Heart left ventricle (tissue), 16 donors: ENCODE data around the gene UTRN. TPM values are rescaled to one million over a fixed set of nuclear protein-coding genes. Genes with fewer than 3 reads are reported as not detected.
A peak's percentile ranks its signal among the peaks of the same experiment; 100 is the strongest.

ENCODE experiments used
- ATAC-seq, 4 donors: fragments of 200-7000 bp; cut with Tn5 transposase; one replicate each; pipeline ENCODE4 v1.9.1; 2020 to 2022; ENCODE audit warnings: moderate library complexity in 4 of 4, mild to moderate bottlenecking in 3 of 4, moderate number of reproducible peaks in 1 of 4
- DNase-seq, 5 donors: peaks; one replicate each; pipeline ENCODE4 v3.0.0-alpha.2; 2020
- H3K27ac ChIP-seq, 12 donors: fragments of 200-600 bp; sonication (generic) in 4 of 12; one replicate each; pipeline versions ENCODE4 v1.5.0 to v1.8.0; 2016 to 2022; ENCODE audit warnings: mild to moderate bottlenecking in 2 of 12
- H3K27me3 ChIP-seq, 9 donors: fragments of 200-600 bp; sonication (generic) in 2 of 9; one replicate each; pipeline versions ENCODE4 v1.5.1 to v1.8.0; 2016 to 2022; ENCODE audit warnings: mild to moderate bottlenecking in 3 of 9
- H3K36me3 ChIP-seq, 9 donors: fragments of 200-600 bp; sonication (generic) in 2 of 9; one replicate each; pipeline versions ENCODE4 v1.5.0 to v1.8.0; 2018 to 2022; ENCODE audit warnings: mild to moderate bottlenecking in 2 of 9
- H3K4me1 ChIP-seq, 12 donors: fragments of 200-600 bp; sonication (generic) in 4 of 12; one replicate each; pipeline versions ENCODE4 v1.5.0 to v1.8.0; 2016 to 2022; ENCODE audit warnings: mild to moderate bottlenecking in 3 of 12
- H3K4me3 ChIP-seq, 12 donors: fragments of 200-600 bp; sonication (generic) in 4 of 12; one replicate each; pipeline versions ENCODE4 v1.5.0 to v1.8.0; 2017 to 2022; ENCODE audit warnings: mild to moderate bottlenecking in 9 of 12, moderate library complexity in 4 of 12
- H3K9me3 ChIP-seq, 12 donors: fragments of 200-600 bp; sonication (generic) in 4 of 12; one replicate each; pipeline versions ENCODE4 v1.5.0 to v1.8.0; 2016 to 2022; ENCODE audit warnings: mild to moderate bottlenecking in 1 of 12
- POLR2A ChIP-seq, 2 donors: fragments of 450-650 bp; IDR thresholded peaks; one replicate each; pipeline ENCODE4 v1.6.1; 2017; ENCODE audit warnings: antibody characterized with exemption in 2 of 2, mild to moderate bottlenecking in 2 of 2, moderate library complexity in 2 of 2
- WGBS, 4 donors: extraction: QIAGEN DNeasy Blood & Tissue Kit in 2 of 4; methylation state at CpG; one replicate each; pipeline versions ENCODE4 v1.1.5 to v1.1.7; 2013 to 2018; 5-methylcytosine and 5-hydroxymethylcytosine counted together
- intact Hi-C, 10 donors: fragments of 100-400 bp; cut with DNase I; formaldehyde crosslinking; loops; one replicate each; pipeline versions ENCODE4 v1.11.1 to v1.14.2; 2022
- polyA plus RNA-seq, 2 donors: library from polyadenylated mRNA; stranded (reverse); fragments of 200-250 nt; gene quantifications; one replicate each; pipeline ENCODE4 v1.2.3, GENCODE V29; 2013
- total RNA-seq, 9 donors: library from RNA; depleted of rRNA in 2 of 9; stranded (reverse); fragments of >200 nt in 2 of 9; fragmentation: NEBNext Ultra II Directional in 3 of 9; extraction: Animal tissue kit (Norgen Biotek cat#: 25700) in 3 of 9; gene quantifications; one replicate each; pipeline versions ENCODE4 v1.1.0 to v1.2.4, GENCODE V29; 2016 to 2023
- TF ChIP-seq, protein P1 (sequence below), 12 donors: fragments of 200-600 bp; sonication (generic) in 4 of 12; IDR thresholded peaks; one replicate each; pipeline versions ENCODE4 v1.5.0 to v1.8.0; 2018 to 2022; ENCODE audit warnings: antibody characterized with exemption in 12 of 12, mild to moderate bottlenecking in 5 of 12
- donor health status: ischemic (EF 13 %, LVEDD 7.1; RV severe dilation, severe dysfunction).
- donor health status: healthy with polysubstance abuse.
- donor health status: DM: no; HTN: yes; CAD: no.
- donor health status: DM: no; HTN: no; CAD: no.
- donor health status: ischemic (EF 25% LVEDD 6.9; RV normal size, moderate dysfunction).
- donor health status: ischemic (EF 25% LVEDD 5.7; RV mildly dilated, moderate dysfunction).
- donor health status: healthy.
- donor health status: DM: yes; HTN: yes; CAD: no.
- donor health status: ischemic (EF 35%, LVEDD 5.7; RV mildly dilated, moderate dysfunction).
- donor health status: nonischemic (EF 11% LVEDD 7.7; RV severe dilation, severe dysfunction).
- donor health status: DM: yes; HTN: yes; CAD: no.
- donor health status: PGD.
- donor health status: ischemic (EF 29% LVEDD 5.4; RV normal size, mild dysfunction).
- donor health status: nonischemic (EF 23%, LVEDD 6.1; RV moderate dilation, normal function).

The UTRN gene
- total and polyA plus RNA-seq, 11 donors, result 13.9 to 129 (median 77.4) TPM

- Histone ChIP-seq H3K4me1 (peaks cover 14 to 57% (median 36%) of the 10 kb centered on the region in 12 donors), H3K4me3 (no peak overlapping the region), H3K36me3 (peaks cover 0 to 30% (median 19%) of the 10 kb centered on the region in 9 donors), H3K27me3 (no peaks in the 10 kb centered on the region), H3K9me3 (no peaks in the 10 kb centered on the region), H3K27ac (no peak overlapping the region)
- 87 to 92% (median 90%) methylated on average over 5 of the region's 5 CpGs for WGBS, 4 donors
- intact Hi-C loops, result no loop called here
- no peak for ATAC-seq
- peak in 1 of 5 donors; percentile 18 for DNase-seq
- TF ChIP-seq POLR2A (IDR thresholded peaks at IDR 0.05), result no peak
- TF ChIP-seq, protein P1, sequence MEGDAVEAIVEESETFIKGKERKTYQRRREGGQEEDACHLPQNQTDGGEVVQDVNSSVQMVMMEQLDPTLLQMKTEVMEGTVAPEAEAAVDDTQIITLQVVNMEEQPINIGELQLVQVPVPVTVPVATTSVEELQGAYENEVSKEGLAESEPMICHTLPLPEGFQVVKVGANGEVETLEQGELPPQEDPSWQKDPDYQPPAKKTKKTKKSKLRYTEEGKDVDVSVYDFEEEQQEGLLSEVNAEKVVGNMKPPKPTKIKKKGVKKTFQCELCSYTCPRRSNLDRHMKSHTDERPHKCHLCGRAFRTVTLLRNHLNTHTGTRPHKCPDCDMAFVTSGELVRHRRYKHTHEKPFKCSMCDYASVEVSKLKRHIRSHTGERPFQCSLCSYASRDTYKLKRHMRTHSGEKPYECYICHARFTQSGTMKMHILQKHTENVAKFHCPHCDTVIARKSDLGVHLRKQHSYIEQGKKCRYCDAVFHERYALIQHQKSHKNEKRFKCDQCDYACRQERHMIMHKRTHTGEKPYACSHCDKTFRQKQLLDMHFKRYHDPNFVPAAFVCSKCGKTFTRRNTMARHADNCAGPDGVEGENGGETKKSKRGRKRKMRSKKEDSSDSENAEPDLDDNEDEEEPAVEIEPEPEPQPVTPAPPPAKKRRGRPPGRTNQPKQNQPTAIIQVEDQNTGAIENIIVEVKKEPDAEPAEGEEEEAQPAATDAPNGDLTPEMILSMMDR (IDR thresholded peaks at IDR 0.05), result no peak
Observed at GRCh38 chr6:144310765-144311164, 25.6 kb downstream of the UTRN start.

DNA sequence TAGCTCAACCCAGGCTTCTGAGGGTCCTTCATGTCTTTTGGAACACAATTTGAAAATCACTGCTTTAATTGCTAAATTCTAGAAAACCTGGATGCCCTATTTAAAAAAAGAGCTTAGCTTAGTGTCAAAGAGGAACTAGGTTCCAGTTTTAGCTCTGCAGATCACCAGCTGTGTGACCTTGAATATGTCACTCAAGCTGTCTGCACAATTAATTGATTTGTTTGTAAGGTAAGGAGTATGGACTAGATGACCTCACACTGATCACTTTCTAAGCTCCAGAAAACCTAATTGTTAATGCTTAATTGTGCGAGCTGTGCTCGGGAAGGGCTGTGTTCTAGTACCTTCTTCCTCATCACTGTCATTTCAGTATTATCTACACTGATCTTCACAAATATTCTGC is 26.2 kb downstream of the UTRN start:
- no peak for DNase-seq
- TF ChIP-seq, protein P1 (IDR thresholded peaks at IDR 0.05), result no peak
- TF ChIP-seq POLR2A (IDR thresholded peaks at IDR 0.05), result no peak
- H3K4me1 ChIP-seq, result peaks cover 14 to 57% (median 41%) of the 10 kb centered on the region in 12 donors
- WGBS, 4 donors, result 96 to 98% (median 97%) methylated on average over 2 of the region's 2 CpGs
- peak overlapping the region in 1 of 12 donors; percentile 13 for H3K27ac ChIP-seq
- no peaks in the 10 kb centered on the region for H3K9me3 ChIP-seq
- peaks cover 0 to 30% (median 19%) of the 10 kb centered on the region in 9 donors for H3K36me3 ChIP-seq
- no peak for ATAC-seq
- no peaks in the 10 kb centered on the region for H3K27me3 ChIP-seq
- intact Hi-C loops, result no loop called here
- H3K4me3 ChIP-seq, result no peak overlapping the region

DNA sequence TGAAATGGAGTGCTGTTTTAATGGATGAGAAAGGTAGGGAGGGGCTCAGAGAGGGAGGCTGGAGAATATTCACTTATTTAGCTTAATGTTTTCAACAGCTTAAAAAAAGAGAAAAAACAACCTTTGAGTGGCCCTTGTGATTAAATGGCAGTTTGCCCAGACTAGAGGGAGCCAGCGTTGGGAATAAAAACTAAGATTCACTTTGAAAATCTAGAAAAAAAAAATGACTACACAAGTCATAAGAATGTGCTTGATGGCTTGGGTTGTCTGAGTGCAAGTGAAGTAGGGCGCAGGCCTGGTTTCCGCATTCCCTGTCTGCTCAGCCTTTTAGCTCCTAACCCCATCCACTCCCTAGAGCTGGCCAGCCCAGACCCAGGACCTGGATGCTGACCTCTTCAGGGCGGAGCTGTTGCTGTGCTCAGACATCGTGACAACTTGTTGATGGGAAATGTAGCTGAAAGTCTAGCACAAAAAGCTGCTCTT is 28.9 kb downstream of the UTRN start:
- no peaks in the 10 kb centered on the region for H3K27me3 ChIP-seq
- peak; percentile 73 to 76 (median 75) for DNase-seq
- 29 to 35% (median 30%) methylated on average over 5 of the region's 5 CpGs for WGBS, 4 donors
- H3K4me3 ChIP-seq, result no peak overlapping the region
- ATAC-seq, result peak; percentile 87 to 94 (median 90)
- H3K36me3 ChIP-seq, result peaks cover 0 to 12% (median 9%) of the 10 kb centered on the region in 9 donors
- TF ChIP-seq POLR2A (IDR thresholded peaks at IDR 0.05), result no peak
- TF ChIP-seq, protein P1 (IDR thresholded peaks at IDR 0.05), result peak in 1 of 12 donors; percentile 24
- no peaks in the 10 kb centered on the region for H3K9me3 ChIP-seq
- intact Hi-C loops, result no loop called here
- peaks cover 14 to 81% (median 46%) of the 10 kb centered on the region in 12 donors for H3K4me1 ChIP-seq
- peak overlapping the region; percentile 27 to 75 (median 64) for H3K27ac ChIP-seq

- Histone ChIP-seq H3K4me1 (peaks cover 14 to 86% (median 46%) of the 10 kb centered on the region in 12 donors), H3K9me3 (no peaks in the 10 kb centered on the region), H3K27ac (peak overlapping the region; percentile 27 to 75 (median 64)), H3K27me3 (no peaks in the 10 kb centered on the region), H3K36me3 (peaks cover 0 to 7% (median 4%) of the 10 kb centered on the region in 9 donors), H3K4me3 (no peak overlapping the region)
- intact Hi-C loops, result no loop called here
- DNase-seq (peak in 1 of 5 donors; percentile 18), ATAC-seq (peak; percentile 5 to 62 (median 41))
- whole genome bisulfite sequencing, 4 donors, result 10 to 23% (median 14%) methylated on average over 1 of the region's 1 CpG
- TF ChIP-seq POLR2A (IDR thresholded peaks at IDR 0.05), result no peak
- TF ChIP-seq, protein P1 (IDR thresholded peaks at IDR 0.05), result no peak
Observed at GRCh38 chr6:144314562-144314961, 29.4 kb downstream of the UTRN start.
